K562 (cell line): Measurements from ENCODE around the gene AMMECR1. TPM values are rescaled to one million over a fixed set of nuclear protein-coding genes. Genes with fewer than 3 reads are reported as not detected.

Source experiments
- ARID3B ChIP-seq: fragments of 250-450 bp; sonication (Bioruptor Pico); IDR thresholded peaks from 2 replicates; pipeline ENCODE4 v1.4.0; 2020; ENCODE audit warnings: borderline replicate concordance
- ATF1 ChIP-seq, 2 experiments: fragments of 450-650 bp in 1 of 2; IDR thresholded peaks; 2 replicates each; pipeline ENCODE4 v1.6.1; 2016; ENCODE audit warnings: missing compliant biosample characterization in 1 of 2, missing genetic modification characterization in 1 of 2
- CBX1 ChIP-seq: sonication (generic); IDR thresholded peaks from 2 replicates; pipeline ENCODE4 v1.6.1; 2016; ENCODE audit warnings: antibody characterized with exemption, low read depth, mild to moderate bottlenecking
- CTCF ChIP-seq, 3 experiments: IDR thresholded peaks in 2 of 3; conservative IDR thresholded peaks in 1 of 3; 2 replicates each; pipeline ENCODE4 v1.5.1; 2011 to 2012; ENCODE audit warnings: low read length in 3 of 3, mild to moderate bottlenecking in 3 of 3, control low read depth in 2 of 3, improper control_type of control experiment in 1 of 3, inconsistent platforms in 1 of 3, low read depth in 1 of 3, mixed read lengths in 1 of 3, moderate library complexity in 1 of 3; ENCODE audit not compliant: insufficient read depth in 2 of 3
- DACH1 ChIP-seq: fragments of 450-650 bp; IDR thresholded peaks from 2 replicates; pipeline ENCODE4 v1.6.1; 2018; ENCODE audit not compliant: partially characterized antibody
- ERF ChIP-seq: fragments of 450-650 bp; formaldehyde crosslinking; IDR thresholded peaks from 2 replicates; pipeline ENCODE4 v1.4.0; 2020; ENCODE audit warnings: mild to moderate bottlenecking, mixed read lengths
- IFI16 ChIP-seq: fragments of 250-450 bp; sonication (Bioruptor Pico); IDR thresholded peaks from 2 replicates; pipeline ENCODE4 v2.1.2; 2022; ENCODE audit warnings: mild to moderate bottlenecking, inconsistent platforms
- MTA3 ChIP-seq: fragments of 450-650 bp; formaldehyde crosslinking; IDR thresholded peaks from 2 replicates; pipeline ENCODE4 v1.6.1; 2017; ENCODE audit warnings: mild to moderate bottlenecking, borderline replicate concordance
- MYNN ChIP-seq, 2 experiments: sonication (generic); formaldehyde crosslinking in 1 of 2; IDR thresholded peaks; 2 replicates each; pipeline versions ENCODE4 v1.5.0 to v1.6.1; 2016 to 2020; ENCODE audit warnings: antibody characterized with exemption in 1 of 2, missing genetic modification reagents in 1 of 2
- RAD21 ChIP-seq, 2 experiments: fragments of 250-450 bp in 1 of 2; fragments of 450-650 bp in 1 of 2; sonication (Bioruptor Pico) in 1 of 2; formaldehyde crosslinking in 1 of 2; IDR thresholded peaks in 1 of 2; conservative IDR thresholded peaks in 1 of 2; 2 replicates each; pipeline versions ENCODE4 v1.4.0 to v1.8.0; 2020 to 2022; ENCODE audit warnings: mild to moderate bottlenecking in 2 of 2, moderate library complexity in 1 of 2
- RBBP5 ChIP-seq: fragments of 200-600 bp; sonication (generic); IDR thresholded peaks from 2 replicates; pipeline ENCODE4 v1.6.1; 2012; ENCODE audit warnings: borderline replicate concordance, mild to moderate bottlenecking, low read length, control low read depth, inconsistent platforms; ENCODE audit not compliant: insufficient read depth, poor library complexity, severe bottlenecking
- RBM25 ChIP-seq: fragments of 200-400 bp; formaldehyde crosslinking; IDR thresholded peaks from 2 replicates; pipeline ENCODE4 v1.6.1; 2018; ENCODE audit warnings: low read length, low read depth, moderate library complexity; ENCODE audit not compliant: severe bottlenecking
- SMC3 ChIP-seq: conservative IDR thresholded peaks from 2 replicates; pipeline ENCODE4 v1.6.1; 2011; ENCODE audit warnings: low read depth, low read length, improper control_type of control experiment; ENCODE audit not compliant: insufficient read depth
- SRSF3 ChIP-seq: fragments of 200-400 bp; formaldehyde crosslinking; IDR thresholded peaks from 2 replicates; pipeline ENCODE4 v1.6.1; 2016; ENCODE audit warnings: mild to moderate bottlenecking, low read length, moderate library complexity; ENCODE audit not compliant: insufficient read depth
- ZNF583 ChIP-seq: fragments of 250-450 bp; sonication (Bioruptor Pico); IDR thresholded peaks from 2 replicates; pipeline ENCODE4 v1.4.0; 2020
- ZSCAN32 ChIP-seq: fragments of 450-650 bp; formaldehyde crosslinking; IDR thresholded peaks from 2 replicates; pipeline ENCODE4 v1.4.0; 2020; ENCODE audit warnings: mild to moderate bottlenecking, moderate library complexity
- polyA plus RNA-seq, 8 experiments: library from polyadenylated mRNA; depleted of rRNA in 4 of 8; stranded (reverse) in 5 of 8; unstranded in 3 of 8; fragments of >200 nt; fragmentation: Nextera tagmentation in 2 of 8; fragmentation: Illumina TruSeq in 1 of 8; extraction: Ambion mirVana in 2 of 8; extraction: Trizol in 1 of 8; gene quantifications; 2 replicates each; pipeline versions ENCODE4 v1.2.1 to v1.2.3, GENCODE V29; 2011 to 2014; ENCODE audit warnings: inconsistent platforms in 1 of 8, missing spikeins in 1 of 8
- total RNA-seq, 7 experiments: library from RNA; depleted of rRNA in 6 of 7; stranded (reverse); fragments of >200 nt in 6 of 7; fragmentation: Illumina TruSeq in 2 of 7; extraction: Trizol in 2 of 7; gene quantifications; 2 replicates each; pipeline versions ENCODE4 v1.2.1 to v1.2.3, GENCODE V29; 2011 to 2021; ENCODE audit warnings: low replicate concordance in 1 of 7
- TF ChIP-seq, protein P1 (sequence below), 2 experiments: fragments of 150-350 bp in 1 of 2; IDR thresholded peaks; 2 replicates each; pipeline ENCODE4 v1.6.1; 2012 to 2016; ENCODE audit warnings: low read depth in 2 of 2, low read length in 2 of 2, mild to moderate bottlenecking in 1 of 2, moderate library complexity in 1 of 2
- TF ChIP-seq, protein P2 (sequence below): IDR thresholded peaks from 2 replicates; pipeline ENCODE4 v1.6.1; 2012; ENCODE audit warnings: low read depth, low read length, improper control_type of control experiment, borderline replicate concordance

Gene AMMECR1
- total and polyA plus RNA-seq, 9 of the 15 experiments (the other 6 are each of a cell fraction or from before 2014, with no cell fraction given): 13.9 to 36.7 (median 23.6) TPM

DNA sequence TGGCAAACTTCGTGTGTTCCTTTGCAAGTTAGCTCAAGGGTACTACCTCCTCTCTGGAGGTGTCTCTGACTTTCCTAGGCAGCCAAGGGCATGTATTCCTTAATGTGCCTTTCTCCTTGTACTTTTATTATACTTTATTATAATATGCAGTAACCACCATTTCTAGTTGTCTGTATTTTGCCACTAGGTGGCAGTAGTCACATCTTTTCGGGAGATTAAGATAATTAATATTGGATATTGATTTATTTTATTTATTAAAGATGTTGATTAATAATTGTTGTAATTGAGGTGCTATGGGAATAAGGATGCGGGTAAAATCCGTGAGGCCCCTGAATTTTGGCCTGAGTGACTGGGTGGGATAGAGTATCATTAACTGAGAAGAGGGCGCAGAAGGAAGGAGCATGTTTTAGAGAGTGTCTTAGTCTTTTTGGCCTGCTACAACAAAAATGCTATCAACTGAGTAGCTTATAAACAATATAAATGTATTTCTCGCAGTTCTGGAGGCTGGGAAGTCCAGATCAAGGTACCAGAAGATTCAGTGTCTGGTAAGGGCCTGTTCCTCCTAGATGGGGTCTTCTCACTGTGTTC, 161.6 kb downstream of the AMMECR1 start (continued):
- TF ChIP-seq, protein P1, sequence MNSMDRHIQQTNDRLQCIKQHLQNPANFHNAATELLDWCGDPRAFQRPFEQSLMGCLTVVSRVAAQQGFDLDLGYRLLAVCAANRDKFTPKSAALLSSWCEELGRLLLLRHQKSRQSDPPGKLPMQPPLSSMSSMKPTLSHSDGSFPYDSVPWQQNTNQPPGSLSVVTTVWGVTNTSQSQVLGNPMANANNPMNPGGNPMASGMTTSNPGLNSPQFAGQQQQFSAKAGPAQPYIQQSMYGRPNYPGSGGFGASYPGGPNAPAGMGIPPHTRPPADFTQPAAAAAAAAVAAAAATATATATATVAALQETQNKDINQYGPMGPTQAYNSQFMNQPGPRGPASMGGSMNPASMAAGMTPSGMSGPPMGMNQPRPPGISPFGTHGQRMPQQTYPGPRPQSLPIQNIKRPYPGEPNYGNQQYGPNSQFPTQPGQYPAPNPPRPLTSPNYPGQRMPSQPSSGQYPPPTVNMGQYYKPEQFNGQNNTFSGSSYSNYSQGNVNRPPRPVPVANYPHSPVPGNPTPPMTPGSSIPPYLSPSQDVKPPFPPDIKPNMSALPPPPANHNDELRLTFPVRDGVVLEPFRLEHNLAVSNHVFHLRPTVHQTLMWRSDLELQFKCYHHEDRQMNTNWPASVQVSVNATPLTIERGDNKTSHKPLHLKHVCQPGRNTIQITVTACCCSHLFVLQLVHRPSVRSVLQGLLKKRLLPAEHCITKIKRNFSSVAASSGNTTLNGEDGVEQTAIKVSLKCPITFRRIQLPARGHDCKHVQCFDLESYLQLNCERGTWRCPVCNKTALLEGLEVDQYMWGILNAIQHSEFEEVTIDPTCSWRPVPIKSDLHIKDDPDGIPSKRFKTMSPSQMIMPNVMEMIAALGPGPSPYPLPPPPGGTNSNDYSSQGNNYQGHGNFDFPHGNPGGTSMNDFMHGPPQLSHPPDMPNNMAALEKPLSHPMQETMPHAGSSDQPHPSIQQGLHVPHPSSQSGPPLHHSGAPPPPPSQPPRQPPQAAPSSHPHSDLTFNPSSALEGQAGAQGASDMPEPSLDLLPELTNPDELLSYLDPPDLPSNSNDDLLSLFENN (IDR thresholded peaks at IDR 0.05; ENCODE audit: low read depth in 2 of 2, low read length in 2 of 2): no peak
- TF ChIP-seq ATF1 (CRISPR knock-in tag; IDR thresholded peaks at IDR 0.05) (no peak), ATF1 (tag; IDR thresholded peaks at IDR 0.05) (no peak), DACH1 (peak; percentile 75), SRSF3 (no peak), MYNN (IDR thresholded peaks at IDR 0.05) (no peak), MYNN (CRISPR knock-in tag; IDR thresholded peaks at IDR 0.05) (no peak), SMC3 (peak; percentile 4; the same call in 1 of the 2 replicates), ZSCAN32 (CRISPR knock-in tag) (no peak), RBM25 (no peak), RAD21 (CRISPR knock-in tag; conservative IDR thresholded peaks at IDR 0.05 in 1 of 2, IDR thresholded peaks at IDR 0.05 in 1 of 2) (peak; percentile 13 to 21; a peak in 1 of 4 replicates), ARID3B (no peak), CTCF (IDR thresholded peaks at IDR 0.05 in 2 of 3, conservative IDR thresholded peaks at IDR 0.05 in 1 of 3; ENCODE audit: insufficient read depth in 2 of 3, low read depth in 1 of 3, low read length in 3 of 3) (peak in 2 of 3 experiments; percentile 28 to 56; a peak in 4 of 6 replicates), CBX1 (no peak), ERF (no peak), MTA3 (no peak), RBBP5 (no peak), IFI16 (CRISPR knock-in tag) (no peak), ZNF583 (CRISPR knock-in tag) (no peak)
- TF ChIP-seq, protein P2, sequence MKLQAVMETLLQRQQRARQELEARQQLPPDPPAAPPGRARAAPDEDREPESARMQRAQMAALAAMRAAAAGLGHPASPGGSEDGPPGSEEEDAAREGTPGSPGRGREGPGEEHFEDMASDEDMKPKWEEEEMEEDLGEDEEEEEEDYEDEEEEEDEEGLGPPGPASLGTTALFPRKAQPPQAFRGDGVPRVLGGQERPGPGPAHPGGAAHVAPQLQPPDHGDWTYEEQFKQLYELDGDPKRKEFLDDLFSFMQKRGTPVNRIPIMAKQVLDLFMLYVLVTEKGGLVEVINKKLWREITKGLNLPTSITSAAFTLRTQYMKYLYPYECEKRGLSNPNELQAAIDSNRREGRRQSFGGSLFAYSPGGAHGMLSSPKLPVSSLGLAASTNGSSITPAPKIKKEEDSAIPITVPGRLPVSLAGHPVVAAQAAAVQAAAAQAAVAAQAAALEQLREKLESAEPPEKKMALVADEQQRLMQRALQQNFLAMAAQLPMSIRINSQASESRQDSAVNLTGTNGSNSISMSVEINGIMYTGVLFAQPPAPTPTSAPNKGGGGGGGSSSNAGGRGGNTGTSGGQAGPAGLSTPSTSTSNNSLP: 0 out of 2 replicates have a peak, but pooled peaks have one; percentile 30
